ENCODE results near the gene ZNF428. TPM values are rescaled to one million over a fixed set of nuclear protein-coding genes. Genes with fewer than 3 reads are reported as not detected.
"Not testable (repeated sequence)": the region's sequence is repeated elsewhere in the genome, so short reads cannot be mapped to it uniquely, and the experiment has no call there.

Gene ZNF428
- total RNA-seq, 2 donors from 2014 or later, result 44.3 to 46.8 TPM

DNA sequence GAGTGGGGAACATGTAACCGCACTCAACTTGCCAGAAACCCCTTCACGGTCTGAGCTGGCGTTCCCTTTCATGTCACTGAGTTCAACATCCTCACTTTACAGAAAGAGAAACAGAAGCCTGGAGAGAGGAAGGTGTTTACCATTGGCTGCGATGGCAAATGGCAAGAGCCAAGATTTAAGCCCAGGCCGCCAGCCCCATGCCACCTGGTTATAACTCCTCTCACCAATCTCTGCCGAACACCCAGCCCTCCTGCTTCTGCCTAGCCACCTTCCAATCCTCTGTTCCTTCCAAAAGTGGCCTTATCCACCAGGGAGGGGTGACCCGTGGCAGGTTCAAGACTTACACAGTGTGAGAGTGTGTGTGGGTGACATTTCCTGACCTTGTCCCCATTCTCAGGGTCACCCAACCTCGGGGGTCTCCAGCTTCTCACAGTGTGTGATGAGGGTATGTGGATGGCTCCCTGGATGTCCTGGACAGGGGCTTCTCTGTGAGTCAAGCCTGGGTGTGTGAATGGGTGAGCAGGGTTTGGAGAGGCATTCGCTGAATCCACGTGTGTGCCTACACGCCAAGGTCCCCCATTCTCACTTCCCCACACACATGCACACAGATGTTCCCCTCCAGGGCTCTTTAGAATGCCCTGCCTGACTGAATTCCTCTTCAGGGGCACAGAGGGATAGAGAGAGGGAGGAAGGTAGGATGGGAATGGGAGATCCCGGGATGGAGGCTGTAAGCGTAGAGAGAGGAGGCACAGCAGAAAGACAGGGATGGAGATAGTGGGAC lies 19.0 kb upstream of the ZNF428 start:
- Histone ChIP-seq H3K27me3 (ENCODE audit: control insufficient read depth, insufficient read depth, low read length, poor library complexity, severe bottlenecking) (peaks cover 43% of the 10 kb centered on the region), H3K4me1 (ENCODE audit: control insufficient read depth, insufficient read depth, low read length) (no peaks in the 10 kb centered on the region), H3K36me3 (ENCODE audit: control insufficient read depth, insufficient read depth, low read length) (no peaks in the 10 kb centered on the region), H3K9me3 (ENCODE audit: control insufficient read depth, low read length) (no peaks in the 10 kb centered on the region), H3K9ac (ENCODE audit: extremely low read depth, low read length, poor library complexity, severe bottlenecking) (no peak overlapping the region), H3K27ac (ENCODE audit: low read depth, low read length) (no peak overlapping the region), H3K4me3 (ENCODE audit: low read length) (peak overlapping the region; percentile 86)
- H3K36me3 Mint-ChIP-seq (ENCODE audit: low read depth), result no peaks in the 10 kb centered on the region
- H3K4me3 Mint-ChIP-seq, result peak overlapping the region; percentile 70
- no peak for DNase-seq
- peaks cover 14% of the 10 kb centered on the region for H3K4me1 Mint-ChIP-seq
- TF ChIP-seq, protein P1, sequence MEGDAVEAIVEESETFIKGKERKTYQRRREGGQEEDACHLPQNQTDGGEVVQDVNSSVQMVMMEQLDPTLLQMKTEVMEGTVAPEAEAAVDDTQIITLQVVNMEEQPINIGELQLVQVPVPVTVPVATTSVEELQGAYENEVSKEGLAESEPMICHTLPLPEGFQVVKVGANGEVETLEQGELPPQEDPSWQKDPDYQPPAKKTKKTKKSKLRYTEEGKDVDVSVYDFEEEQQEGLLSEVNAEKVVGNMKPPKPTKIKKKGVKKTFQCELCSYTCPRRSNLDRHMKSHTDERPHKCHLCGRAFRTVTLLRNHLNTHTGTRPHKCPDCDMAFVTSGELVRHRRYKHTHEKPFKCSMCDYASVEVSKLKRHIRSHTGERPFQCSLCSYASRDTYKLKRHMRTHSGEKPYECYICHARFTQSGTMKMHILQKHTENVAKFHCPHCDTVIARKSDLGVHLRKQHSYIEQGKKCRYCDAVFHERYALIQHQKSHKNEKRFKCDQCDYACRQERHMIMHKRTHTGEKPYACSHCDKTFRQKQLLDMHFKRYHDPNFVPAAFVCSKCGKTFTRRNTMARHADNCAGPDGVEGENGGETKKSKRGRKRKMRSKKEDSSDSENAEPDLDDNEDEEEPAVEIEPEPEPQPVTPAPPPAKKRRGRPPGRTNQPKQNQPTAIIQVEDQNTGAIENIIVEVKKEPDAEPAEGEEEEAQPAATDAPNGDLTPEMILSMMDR (conservative IDR thresholded peaks at IDR 0.05), result no peak
- H3K9me3 Mint-ChIP-seq, result peaks cover 2% of the 10 kb centered on the region
- H3K27ac Mint-ChIP-seq, result no peak overlapping the region
- peaks cover 84% of the 10 kb centered on the region for H3K27me3 Mint-ChIP-seq (ENCODE audit: insufficient read depth)
- 84% methylated on average over 6 to 10 of the region's 13 CpGs for WGBS, 2 experiments (ENCODE audit: insufficient coverage in 1 of 2, insufficient read length in 1 of 2)

DNA sequence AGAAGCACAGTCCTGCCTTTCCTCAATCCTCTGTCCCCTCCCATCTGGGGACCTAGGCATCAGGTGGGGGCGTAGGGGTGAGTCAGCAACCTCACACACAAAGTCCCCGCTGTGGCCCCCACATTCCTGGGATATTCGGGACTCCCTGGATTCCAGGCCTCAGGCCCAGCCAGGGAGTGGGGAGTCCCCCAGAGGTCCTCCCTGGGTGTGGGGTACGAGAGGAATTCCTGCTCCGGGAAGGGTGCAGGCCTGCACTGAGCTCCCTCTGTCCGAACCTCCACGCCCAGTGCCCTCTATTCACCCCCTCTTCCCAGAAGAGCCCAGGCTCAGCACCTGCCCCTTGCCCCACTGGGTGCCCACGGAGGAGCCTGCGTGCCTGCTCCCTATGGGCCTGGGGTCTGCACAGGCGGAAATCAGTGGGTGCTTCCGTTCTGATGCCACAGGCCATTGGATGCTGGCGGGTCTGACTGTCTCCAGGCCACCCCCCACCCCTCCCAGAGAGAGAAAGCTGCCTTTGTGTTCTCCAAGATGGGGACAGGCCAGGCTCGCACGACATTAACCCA lies 16.8 kb upstream of the ZNF428 start:
- peak; percentile 79 for DNase-seq
- H3K27me3 ChIP-seq (ENCODE audit: control insufficient read depth, insufficient read depth, low read length, poor library complexity, severe bottlenecking), result peaks cover 39% of the 10 kb centered on the region
- no peaks in the 10 kb centered on the region for H3K9me3 ChIP-seq (ENCODE audit: control insufficient read depth, low read length)
- Mint-ChIP-seq H3K9me3 (peaks cover under 1% of the 10 kb centered on the region), H3K27ac (no peak overlapping the region), H3K4me1 (peaks cover 14% of the 10 kb centered on the region), H3K36me3 (ENCODE audit: low read depth) (no peaks in the 10 kb centered on the region), H3K4me3 (no peak overlapping the region), H3K27me3 (ENCODE audit: insufficient read depth) (peaks cover 82% of the 10 kb centered on the region)
- no peak overlapping the region for H3K9ac ChIP-seq (ENCODE audit: extremely low read depth, low read length, poor library complexity, severe bottlenecking)
- peak overlapping the region; percentile 89 for H3K27ac ChIP-seq (ENCODE audit: low read depth, low read length)
- no peak overlapping the region for H3K4me3 ChIP-seq (ENCODE audit: low read length)
- WGBS, 2 experiments (ENCODE audit: insufficient coverage in 1 of 2, insufficient read length in 1 of 2), result 79% methylated on average over 14 of the region's 14 CpGs; no CpG with 5 or more reads in 1 of the 2 experiments
- TF ChIP-seq, protein P1 (conservative IDR thresholded peaks at IDR 0.05), result no peak
- no peaks in the 10 kb centered on the region for H3K4me1 ChIP-seq (ENCODE audit: control insufficient read depth, insufficient read depth, low read length)
- no peaks in the 10 kb centered on the region for H3K36me3 ChIP-seq (ENCODE audit: control insufficient read depth, insufficient read depth, low read length)

DNA sequence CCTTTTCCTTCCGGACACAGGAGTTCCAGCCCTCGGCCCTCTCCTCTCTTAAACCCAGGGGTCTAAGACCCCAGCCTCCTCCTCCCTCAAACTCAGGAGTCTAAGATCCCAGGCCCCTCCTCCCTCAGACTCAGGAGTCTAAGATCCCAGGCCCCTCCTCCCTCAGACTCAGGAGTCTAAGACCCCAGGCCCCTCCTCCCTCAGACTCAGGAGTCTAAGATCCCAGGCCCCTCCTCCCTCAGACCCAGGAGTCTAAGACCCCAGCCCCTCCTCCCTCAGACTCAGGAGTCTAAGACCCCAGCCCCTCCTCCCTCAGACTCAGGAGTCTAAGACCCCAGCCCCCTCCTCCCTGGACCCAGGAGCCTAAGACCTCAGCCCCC lies 16.1 kb upstream of the ZNF428 start:
- H3K36me3 ChIP-seq (ENCODE audit: control insufficient read depth, insufficient read depth, low read length); H3K9me3 ChIP-seq (ENCODE audit: control insufficient read depth, low read length); H3K9me3 Mint-ChIP-seq; H3K36me3 Mint-ChIP-seq (ENCODE audit: low read depth); H3K9ac ChIP-seq (ENCODE audit: extremely low read depth, low read length, poor library complexity, severe bottlenecking); DNase-seq; H3K27ac Mint-ChIP-seq; H3K4me1 ChIP-seq (ENCODE audit: control insufficient read depth, insufficient read depth, low read length): not testable (repeated sequence)
- Histone ChIP-seq H3K27ac (ENCODE audit: low read depth, low read length) (peak overlapping the region; percentile 89), H3K27me3 (ENCODE audit: control insufficient read depth, insufficient read depth, low read length, poor library complexity, severe bottlenecking) (peaks cover 32% of the 10 kb centered on the region), H3K4me3 (ENCODE audit: low read length) (peak overlapping the region; percentile 71)
- Mint-ChIP-seq H3K27me3 (ENCODE audit: insufficient read depth) (peaks cover 81% of the 10 kb centered on the region), H3K4me1 (peaks cover 14% of the 10 kb centered on the region), H3K4me3 (peak overlapping the region; percentile 53)
- 26 to 80% methylated on average over 1 to 2 of the region's 2 CpGs for WGBS, 2 experiments (ENCODE audit: insufficient coverage in 1 of 2, insufficient read length in 1 of 2)
